GM12892 (cell line): ENCODE data around the gene GALNT2.

Experiments
- DNase-seq: peaks from one replicate; pipeline ENCODE4 v3.0.0; 2011; ENCODE audit not compliant: insufficient read length
- FAIRE-seq: peaks from 2 replicates; lab custom pipeline; 2011; peaks lifted over from hg19 to GRCh38; lab: Jason Lieb, UNC
- POLR2A ChIP-seq: IDR thresholded peaks from 2 replicates; pipeline ENCODE4 v1.6.1; 2011; ENCODE audit warnings: low read depth, low read length, control low read depth
- POLR2AphosphoS5 ChIP-seq: IDR thresholded peaks from 2 replicates; pipeline ENCODE4 v1.6.1; 2011; ENCODE audit warnings: low read depth, low read length, control low read depth
- TAF1 ChIP-seq: IDR thresholded peaks from 2 replicates; pipeline ENCODE4 v1.6.1; 2011; ENCODE audit warnings: low read depth, mild to moderate bottlenecking, control low read depth, low read length, borderline replicate concordance

Gene GALNT2

DNA sequence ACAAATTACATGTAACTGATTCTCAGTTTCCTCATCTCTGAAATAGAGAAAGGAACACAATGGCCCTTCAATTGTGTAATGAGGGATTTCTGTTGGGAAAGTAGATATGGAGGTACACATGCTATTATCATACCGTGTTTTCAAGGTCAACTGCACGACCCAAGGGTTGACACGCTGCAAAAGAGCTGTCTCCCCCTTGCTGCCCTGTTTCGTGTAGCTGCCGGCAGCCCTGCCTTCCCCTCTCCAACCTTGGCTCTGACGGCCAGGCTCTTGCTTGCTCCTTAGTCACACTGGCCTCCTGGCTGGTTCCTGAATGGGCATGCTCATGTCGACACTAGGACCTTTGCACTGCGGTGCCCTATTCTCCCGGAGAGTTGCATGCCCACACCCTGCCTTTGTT, 134.4 kb downstream of the GALNT2 start:
- DNase-seq (no peak), FAIRE-seq (no peak)
- TF ChIP-seq POLR2A (no peak), TAF1 (no peak), POLR2AphosphoS5 (no peak)

- FAIRE-seq (no peak), DNase-seq (no peak)
- no peak for TF ChIP-seq POLR2A
- TF ChIP-seq TAF1 = no peak
- no peak for TF ChIP-seq POLR2AphosphoS5
These were observed 137.8 kb downstream of the GALNT2 start for GRCh38 chr1:230204842-230205241.

GRCh38 chr1:230205719-230206198, 138.7 kb downstream of the GALNT2 start:
- TF ChIP-seq POLR2AphosphoS5 = no peak
- TF ChIP-seq POLR2A = no peak
- no peak for TF ChIP-seq TAF1
- no peak for FAIRE-seq
- DNase-seq = no peak

DNA sequence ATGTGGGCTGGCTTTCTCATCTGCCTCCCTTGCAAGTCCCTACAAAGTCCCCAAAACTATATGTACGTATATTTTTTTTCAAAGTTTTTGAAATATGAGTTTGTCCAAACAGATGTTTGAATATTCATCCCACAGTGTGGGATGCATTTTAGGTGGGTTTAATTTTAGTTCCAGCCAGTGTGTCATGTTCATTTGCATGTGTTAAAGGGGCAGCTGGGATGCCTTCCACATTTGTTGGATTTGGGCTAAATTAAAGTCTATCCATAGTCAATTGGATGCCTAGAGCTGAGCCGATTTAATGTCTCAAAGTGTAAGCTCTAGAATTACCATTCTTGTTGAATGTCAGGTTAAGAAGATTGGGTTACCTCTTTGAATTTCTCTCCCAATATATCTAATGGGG, 139.2 kb downstream of the GALNT2 start:
- no peak for TF ChIP-seq POLR2A
- no peak for TF ChIP-seq TAF1
- TF ChIP-seq POLR2AphosphoS5 = no peak
- no peak for FAIRE-seq
- DNase-seq = no peak

GRCh38 chr1:230206976-230207375, 139.9 kb downstream of the GALNT2 start:
- FAIRE-seq = no peak

GRCh38 chr1:230207598-230207997, 140.6 kb downstream of the GALNT2 start:
- DNase-seq = no peak
- no peak for FAIRE-seq
- TF ChIP-seq POLR2A (no peak), POLR2AphosphoS5 (no peak), TAF1 (no peak)

More at GRCh38 chr1:230206976-230207375, 139.9 kb downstream of the GALNT2 start:
- TF ChIP-seq POLR2A (no peak), TAF1 (no peak), POLR2AphosphoS5 (no peak)
- no peak for DNase-seq

GRCh38 chr1:230208619-230209261, 141.7 kb downstream of the GALNT2 start:
- peak; percentile 53 for FAIRE-seq
- TF ChIP-seq TAF1 = no peak
- peak; percentile 29; the same call in 1 of the 2 replicates for TF ChIP-seq POLR2A
- DNase-seq = no peak

DNA sequence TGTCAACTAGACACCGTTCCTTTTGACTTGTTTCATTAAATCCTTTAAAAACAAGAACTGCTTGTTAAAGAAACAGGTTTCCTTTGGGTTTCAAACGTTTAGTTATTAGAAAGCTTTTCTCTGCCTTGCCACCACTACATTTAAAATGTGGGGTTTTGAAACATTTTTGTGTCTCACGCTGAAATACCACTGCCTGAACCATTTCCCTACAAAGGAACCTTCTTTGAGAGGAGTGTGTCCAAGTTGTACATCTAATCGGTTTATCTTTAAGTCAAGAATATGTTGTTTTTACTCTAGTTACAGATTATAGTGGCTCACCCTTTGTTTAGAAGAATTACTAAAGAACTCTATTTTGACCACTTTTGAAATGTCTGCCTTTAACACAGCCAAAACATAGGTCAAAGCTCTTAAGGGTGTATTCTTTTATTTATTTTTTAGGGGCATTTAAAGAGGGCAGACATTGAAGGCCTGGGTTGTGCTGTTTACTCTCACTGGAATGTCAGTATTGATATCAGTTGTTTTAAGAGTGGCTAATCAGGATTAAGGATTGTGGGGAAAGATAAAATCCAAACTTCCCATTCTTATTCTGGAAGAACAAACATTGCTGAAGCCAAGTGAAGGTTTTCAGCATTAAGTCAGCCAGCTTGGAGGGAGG, 143.4 kb downstream of the GALNT2 start:
- DNase-seq = no peak
- TF ChIP-seq POLR2AphosphoS5 = no peak
- no peak for TF ChIP-seq TAF1
- no peak for TF ChIP-seq POLR2A
- no peak for FAIRE-seq

- DNase-seq = no peak
- TF ChIP-seq POLR2AphosphoS5 (no peak), POLR2A (no peak), TAF1 (no peak)
- FAIRE-seq = no peak
These were observed 143.9 kb downstream of the GALNT2 start for GRCh38 chr1:230210981-230211336.

GRCh38 chr1:230211436-230212145, 144.6 kb downstream of the GALNT2 start:
- FAIRE-seq (no peak), DNase-seq (no peak)
- no peak for TF ChIP-seq TAF1
- no peak for TF ChIP-seq POLR2AphosphoS5
- no peak for TF ChIP-seq POLR2A

GRCh38 chr1:230212405-230212936, 145.4 kb downstream of the GALNT2 start:
- TF ChIP-seq POLR2AphosphoS5 (no peak), POLR2A (no peak), TAF1 (no peak)
- no peak for DNase-seq
- peak; percentile 94 for FAIRE-seq

- no peak for DNase-seq
- TF ChIP-seq TAF1 = no peak
- no peak for TF ChIP-seq POLR2AphosphoS5
- no peak for TF ChIP-seq POLR2A
These were observed 148.0 kb downstream of the GALNT2 start for GRCh38 chr1:230215031-230215430.

More at GRCh38 chr1:230215031-230215430, 148.0 kb downstream of the GALNT2 start:
- no peak for FAIRE-seq
